Nephron (organoid): Measurements from ENCODE around the gene SLC38A3.
"Not testable (repeated sequence)": the region's sequence is repeated elsewhere in the genome, so short reads cannot be mapped to it uniquely, and the experiment has no call there.

ENCODE experiments used
- H3K27ac Mint-ChIP-seq, 3 experiments: 2 replicates each; pipeline ENCODE4 v1.8.0; 2020; ENCODE audit warnings: mixed read lengths in 3 of 3, mild to moderate bottlenecking in 2 of 3, moderate library complexity in 1 of 3
- H3K27me3 Mint-ChIP-seq: 2 replicates; pipeline ENCODE4 v1.8.0; 2021; ENCODE audit warnings: low read depth, mild to moderate bottlenecking, moderate library complexity, mixed read lengths
- H3K36me3 Mint-ChIP-seq: 2 replicates; pipeline ENCODE4 v1.8.0; 2020; ENCODE audit warnings: low read depth, mixed read lengths
- H3K4me1 Mint-ChIP-seq: 2 replicates; pipeline ENCODE4 v1.8.0; 2020; ENCODE audit warnings: mixed read lengths
- H3K4me3 Mint-ChIP-seq, 3 experiments: 2 replicates each; pipeline ENCODE4 v1.8.0; 2020; ENCODE audit warnings: mild to moderate bottlenecking in 3 of 3, mixed read lengths in 3 of 3, moderate library complexity in 2 of 3
- H3K9me3 Mint-ChIP-seq: 2 replicates; pipeline ENCODE4 v1.8.0; 2020; ENCODE audit warnings: mixed read lengths
- TF ChIP-seq, protein P1 (sequence below), 3 experiments: fragments of 200-600 bp; sonication (generic); IDR thresholded peaks; one replicate each; pipeline ENCODE4 v1.5.0; 2021; ENCODE audit warnings: antibody characterized with exemption in 3 of 3; ENCODE audit not compliant: unreplicated experiment in 3 of 3

The SLC38A3 gene

DNA sequence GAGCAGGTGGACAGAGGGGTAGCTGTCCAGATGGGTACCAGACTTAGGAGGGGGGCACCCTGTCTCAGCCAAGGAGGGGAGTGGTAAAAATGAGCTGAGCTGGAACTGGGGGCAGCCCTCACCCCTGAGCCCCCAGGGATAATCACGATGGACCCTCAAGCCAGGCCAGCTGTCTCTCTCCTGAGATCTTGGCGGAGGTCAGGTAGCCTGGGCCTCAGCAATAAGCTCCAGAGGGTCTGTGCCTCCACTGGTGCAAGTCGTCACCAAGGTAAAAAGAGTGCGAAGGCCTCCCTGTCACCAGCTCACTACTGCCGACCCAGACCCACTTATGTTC, 5.1 kb downstream of the SLC38A3 start:
- Mint-ChIP-seq H3K27me3 (peaks cover 24% of the 10 kb centered on the region), H3K36me3 (no peaks in the 10 kb centered on the region), H3K4me3 (no peak overlapping the region), H3K27ac (no peak overlapping the region), H3K4me1 (peaks cover 6% of the 10 kb centered on the region), H3K9me3 (no peaks in the 10 kb centered on the region)
- TF ChIP-seq, protein P1, sequence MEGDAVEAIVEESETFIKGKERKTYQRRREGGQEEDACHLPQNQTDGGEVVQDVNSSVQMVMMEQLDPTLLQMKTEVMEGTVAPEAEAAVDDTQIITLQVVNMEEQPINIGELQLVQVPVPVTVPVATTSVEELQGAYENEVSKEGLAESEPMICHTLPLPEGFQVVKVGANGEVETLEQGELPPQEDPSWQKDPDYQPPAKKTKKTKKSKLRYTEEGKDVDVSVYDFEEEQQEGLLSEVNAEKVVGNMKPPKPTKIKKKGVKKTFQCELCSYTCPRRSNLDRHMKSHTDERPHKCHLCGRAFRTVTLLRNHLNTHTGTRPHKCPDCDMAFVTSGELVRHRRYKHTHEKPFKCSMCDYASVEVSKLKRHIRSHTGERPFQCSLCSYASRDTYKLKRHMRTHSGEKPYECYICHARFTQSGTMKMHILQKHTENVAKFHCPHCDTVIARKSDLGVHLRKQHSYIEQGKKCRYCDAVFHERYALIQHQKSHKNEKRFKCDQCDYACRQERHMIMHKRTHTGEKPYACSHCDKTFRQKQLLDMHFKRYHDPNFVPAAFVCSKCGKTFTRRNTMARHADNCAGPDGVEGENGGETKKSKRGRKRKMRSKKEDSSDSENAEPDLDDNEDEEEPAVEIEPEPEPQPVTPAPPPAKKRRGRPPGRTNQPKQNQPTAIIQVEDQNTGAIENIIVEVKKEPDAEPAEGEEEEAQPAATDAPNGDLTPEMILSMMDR (IDR thresholded peaks at IDR 0.05; ENCODE audit: unreplicated experiment in 3 of 3) = no peak

DNA sequence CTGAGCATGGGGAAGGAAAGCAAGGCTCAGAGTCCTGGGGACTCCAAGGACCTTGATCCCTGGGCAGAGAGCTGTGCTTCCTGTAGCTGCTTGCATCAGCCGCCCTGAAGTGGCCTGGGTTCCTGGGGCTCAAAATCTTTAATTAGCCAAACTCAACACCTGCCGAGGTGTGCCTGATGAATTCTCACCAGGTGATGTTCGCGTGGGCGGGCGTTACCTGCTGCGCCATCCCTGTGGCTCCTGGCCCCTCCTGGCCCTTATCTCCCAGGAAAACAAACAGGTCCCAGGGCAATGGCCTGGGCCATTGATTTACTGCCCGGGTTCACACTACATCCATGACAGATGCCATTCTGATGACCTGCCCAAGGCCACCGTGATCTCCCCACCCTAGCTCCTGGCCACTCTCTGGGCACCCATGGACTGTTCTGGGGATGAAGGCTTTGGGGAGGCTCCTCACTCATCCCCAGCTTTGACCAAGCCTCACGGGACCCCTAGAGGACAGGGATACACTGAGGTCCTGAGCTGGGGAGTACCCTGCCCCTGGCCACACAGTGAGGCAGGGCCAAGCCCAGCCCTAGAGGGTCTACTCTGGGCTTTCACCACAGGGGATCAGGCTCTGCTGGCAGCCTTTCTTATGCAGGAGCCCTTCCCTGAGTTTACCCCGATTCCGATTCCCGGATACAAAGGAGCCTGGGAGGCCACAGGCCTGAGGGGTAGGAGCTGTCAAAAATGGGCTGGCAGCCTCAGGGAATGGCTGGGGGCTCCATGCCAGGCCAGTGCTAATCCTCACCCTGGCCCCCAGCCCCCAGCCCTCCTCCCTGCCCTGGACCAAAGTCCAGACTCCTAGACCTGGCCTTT, 5.7 kb downstream of the SLC38A3 start:
- no peaks in the 10 kb centered on the region for H3K9me3 Mint-ChIP-seq

DNA sequence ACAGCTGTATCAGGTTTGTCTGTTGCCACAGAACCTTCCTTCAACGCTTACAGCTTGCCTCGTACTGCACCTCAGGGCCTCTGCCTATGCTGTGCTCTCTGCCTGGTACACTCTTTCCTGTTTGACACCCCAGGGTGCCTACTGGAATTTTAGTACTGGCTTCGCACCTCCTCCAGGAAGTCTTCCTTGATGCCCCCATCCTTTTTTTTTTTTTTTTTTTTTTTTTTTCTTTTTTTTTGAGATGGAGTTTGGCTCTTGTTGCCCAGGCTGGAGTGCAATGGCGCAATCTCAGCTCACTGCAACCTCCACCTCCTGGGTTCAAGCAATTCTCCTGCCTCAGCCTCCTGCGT, 6.3 kb downstream of the SLC38A3 start:
- H3K36me3 Mint-ChIP-seq, H3K27ac Mint-ChIP-seq, H3K4me1 Mint-ChIP-seq, H3K9me3 Mint-ChIP-seq, H3K4me3 Mint-ChIP-seq: not testable (repeated sequence)
- H3K27me3 Mint-ChIP-seq = peaks cover 18% of the 10 kb centered on the region

More for the DNA sequence above, 5.7 kb downstream of the SLC38A3 start:
- Mint-ChIP-seq H3K27ac (no peak overlapping the region), H3K4me1 (peaks cover 6% of the 10 kb centered on the region), H3K27me3 (peaks cover 21% of the 10 kb centered on the region), H3K36me3 (no peaks in the 10 kb centered on the region), H3K4me3 (no peak overlapping the region)
- TF ChIP-seq, protein P1 (IDR thresholded peaks at IDR 0.05; ENCODE audit: unreplicated experiment in 3 of 3) = no peak

DNA sequence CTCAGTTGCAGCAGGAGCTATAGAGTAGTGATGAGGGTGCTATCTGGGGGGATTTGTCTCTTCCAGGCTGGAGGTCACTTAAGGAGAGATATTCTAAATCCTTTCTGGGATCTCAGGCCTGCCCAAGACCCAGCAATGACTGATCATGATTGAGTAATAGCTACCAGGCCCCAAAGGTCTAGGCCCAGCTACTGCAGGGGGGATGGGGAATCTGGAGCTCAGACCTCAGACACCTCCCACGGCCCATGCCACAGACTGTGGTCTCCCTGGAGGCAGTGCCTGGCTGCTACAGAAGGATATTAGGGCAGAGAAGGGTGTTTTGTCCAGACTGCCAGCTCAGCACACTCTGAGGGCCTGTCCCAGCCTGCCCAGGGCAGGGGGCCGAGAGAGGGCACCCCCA, 6.9 kb downstream of the SLC38A3 start:
- TF ChIP-seq, protein P1 (IDR thresholded peaks at IDR 0.05; ENCODE audit: unreplicated experiment in 3 of 3) = no peak
- no peaks in the 10 kb centered on the region for H3K9me3 Mint-ChIP-seq
- H3K36me3 Mint-ChIP-seq = no peaks in the 10 kb centered on the region
- no peak overlapping the region for H3K4me3 Mint-ChIP-seq
- H3K4me1 Mint-ChIP-seq = peaks cover 6% of the 10 kb centered on the region
- H3K27me3 Mint-ChIP-seq = peaks cover 12% of the 10 kb centered on the region
- no peak overlapping the region for H3K27ac Mint-ChIP-seq

DNA sequence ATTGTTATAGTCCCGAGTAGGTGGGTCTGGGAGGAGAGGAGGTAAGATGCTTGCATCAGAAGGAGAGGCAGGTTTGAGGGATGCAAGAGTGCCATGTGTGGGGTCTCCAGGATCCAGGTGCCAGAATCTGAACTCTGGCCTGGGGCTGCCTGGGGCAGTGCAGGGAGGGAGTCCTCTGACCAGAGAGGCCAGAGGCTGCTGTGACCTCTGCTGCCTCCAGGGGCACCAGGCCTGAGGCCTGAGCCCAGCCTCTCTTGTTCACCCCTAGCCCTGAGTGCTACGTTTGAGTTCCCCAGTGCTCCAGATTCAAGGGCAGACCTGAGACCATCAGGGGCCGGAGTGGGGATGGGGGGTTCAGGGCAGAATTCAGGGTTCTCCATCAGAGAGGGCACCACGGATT, 7.4 kb downstream of the SLC38A3 start:
- Mint-ChIP-seq H3K4me3 (no peak overlapping the region), H3K36me3 (no peaks in the 10 kb centered on the region), H3K27me3 (peaks cover 6% of the 10 kb centered on the region), H3K9me3 (no peaks in the 10 kb centered on the region), H3K4me1 (peaks cover 6% of the 10 kb centered on the region), H3K27ac (no peak overlapping the region)
- TF ChIP-seq, protein P1 (IDR thresholded peaks at IDR 0.05; ENCODE audit: unreplicated experiment in 3 of 3) = no peak

DNA sequence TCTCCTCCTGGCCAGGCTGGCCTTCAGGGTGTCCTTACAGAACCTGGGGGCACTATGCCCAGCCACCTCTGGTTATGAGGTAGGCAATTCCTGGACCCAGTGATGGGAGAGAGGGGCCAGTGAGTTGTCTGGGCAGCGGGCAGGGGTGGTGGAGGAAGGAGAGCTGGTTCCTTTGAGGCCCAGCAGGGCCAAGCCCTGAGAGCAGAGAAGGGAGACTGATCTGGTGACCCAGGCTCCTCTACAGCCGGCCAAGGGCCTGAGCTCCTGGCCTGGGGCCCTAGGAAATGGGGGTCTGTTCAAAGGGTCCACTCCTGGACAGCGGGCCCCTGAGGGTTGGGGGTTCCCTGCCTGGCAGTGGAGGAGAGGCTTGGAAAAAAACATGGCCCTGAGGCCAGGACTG, 7.9 kb downstream of the SLC38A3 start:
- TF ChIP-seq, protein P1 (IDR thresholded peaks at IDR 0.05; ENCODE audit: unreplicated experiment in 3 of 3) = no peak
- Mint-ChIP-seq H3K27ac (no peak overlapping the region), H3K27me3 (peaks cover 1% of the 10 kb centered on the region), H3K4me3 (no peak overlapping the region), H3K4me1 (peaks cover 6% of the 10 kb centered on the region), H3K36me3 (no peaks in the 10 kb centered on the region), H3K9me3 (no peaks in the 10 kb centered on the region)
